Measurements from ENCODE around the gene SCYL1.
A peak's percentile ranks its signal among the peaks of the same experiment; 100 is the strongest.
"Not testable (repeated sequence)": the region's sequence is repeated elsewhere in the genome, so short reads cannot be mapped to it uniquely, and the experiment has no call there.

The SCYL1 gene

GRCh38 chr11:65504674-65505465 lies 20.0 kb upstream of the SCYL1 start:
- Histone ChIP-seq H3K4me3 (ENCODE audit: low read depth, low read length) (peak overlapping the region; percentile 96), H3K27me3 (0 out of 2 replicates have a peak, but pooled peaks cover 9% of the 10 kb centered on the region), H3K9me3 (no peaks in the 10 kb centered on the region), H3K4me1 (0 out of 2 replicates have a peak, but pooled peaks cover 4% of the 10 kb centered on the region), H3K36me3 (peaks cover 71% of the 10 kb centered on the region)
- no peak for TF ChIP-seq CTCF (IDR thresholded peaks at IDR 0.05; ENCODE audit: low read depth, low read length)
- DNase-seq, result no peak

GRCh38 chr11:65505466-65506289 lies 19.2 kb upstream of the SCYL1 start:
- Histone ChIP-seq H3K9me3 (no peaks in the 10 kb centered on the region), H3K27me3 (0 out of 2 replicates have a peak, but pooled peaks cover 9% of the 10 kb centered on the region), H3K4me1 (0 out of 2 replicates have a peak, but pooled peaks cover 4% of the 10 kb centered on the region), H3K4me3 (ENCODE audit: low read depth, low read length) (peak overlapping the region; percentile 96), H3K36me3 (peaks cover 63% of the 10 kb centered on the region)
- no peak for TF ChIP-seq CTCF (IDR thresholded peaks at IDR 0.05; ENCODE audit: low read depth, low read length)
- no peak for DNase-seq

- Histone ChIP-seq H3K4me3 (ENCODE audit: low read depth, low read length) (peak overlapping the region; percentile 96), H3K9me3 (no peaks in the 10 kb centered on the region), H3K4me1 (0 out of 2 replicates have a peak, but pooled peaks cover 4% of the 10 kb centered on the region), H3K36me3 (peaks cover 57% of the 10 kb centered on the region), H3K27me3 (0 out of 2 replicates have a peak, but pooled peaks cover 9% of the 10 kb centered on the region)
- DNase-seq, result no peak
- no peak for TF ChIP-seq CTCF (IDR thresholded peaks at IDR 0.05; ENCODE audit: low read depth, low read length)
Measured at GRCh38 chr11:65506290-65506771, 18.6 kb upstream of the SCYL1 start.

- peaks cover 51% of the 10 kb centered on the region for H3K36me3 ChIP-seq
- H3K4me3 ChIP-seq (ENCODE audit: low read depth, low read length), result peak overlapping the region; percentile 96
- TF ChIP-seq CTCF (IDR thresholded peaks at IDR 0.05; ENCODE audit: low read depth, low read length), result no peak
- DNase-seq, result no peak
- H3K9me3 ChIP-seq, result no peaks in the 10 kb centered on the region
- H3K4me1 ChIP-seq, result 0 out of 2 replicates have a peak, but pooled peaks cover 4% of the 10 kb centered on the region
- 0 out of 2 replicates have a peak, but pooled peaks cover 9% of the 10 kb centered on the region for H3K27me3 ChIP-seq
Measured at GRCh38 chr11:65506772-65507505, 17.9 kb upstream of the SCYL1 start.

GRCh38 chr11:65512311-65512710 lies 12.6 kb upstream of the SCYL1 start:
- not testable (repeated sequence) for H3K27me3 ChIP-seq; H3K4me1 ChIP-seq; DNase-seq; H3K4me3 ChIP-seq (ENCODE audit: low read depth, low read length); H3K36me3 ChIP-seq; H3K9me3 ChIP-seq

Measured in BE2C (cell line).